D341Med (cell line): ENCODE results near the gene EXTL1.

Experiments used
- DNase-seq: peaks from one replicate; pipeline ENCODE4 v3.0.0; 2012; ENCODE audit warnings: low spot score

Gene EXTL1

DNA sequence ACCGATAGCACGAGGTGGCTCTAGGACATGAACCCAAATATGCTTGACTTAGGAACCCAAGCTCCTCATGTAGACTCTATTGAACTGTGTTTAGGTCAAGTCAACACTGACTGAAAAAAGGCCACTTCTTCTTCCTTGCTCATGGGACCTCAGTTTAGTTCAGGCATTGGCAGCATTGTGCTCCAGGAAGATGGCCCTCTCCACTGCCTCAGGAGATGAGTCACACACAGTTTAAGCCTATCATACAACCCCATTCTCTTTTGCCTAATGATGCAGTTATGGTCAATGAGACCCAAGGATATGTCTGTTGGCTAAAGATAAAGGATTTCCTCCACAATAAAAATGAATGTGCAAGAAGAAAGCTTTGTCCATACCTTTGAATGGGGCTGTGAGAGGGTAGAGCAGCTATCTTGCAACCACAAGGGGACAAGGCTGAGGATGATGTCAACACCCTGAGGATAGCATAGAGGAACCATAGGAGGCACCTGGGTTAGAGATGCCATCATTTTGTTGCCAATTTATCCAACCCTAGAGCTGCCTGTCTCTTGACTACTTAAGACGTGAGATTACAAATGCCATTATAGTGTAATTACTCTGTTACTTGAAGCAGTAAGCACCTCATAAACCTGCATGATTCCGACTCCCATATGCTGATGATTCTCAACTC lies 48.9 kb downstream of the EXTL1 start:
- DNase-seq: no peak

GRCh38 chr1:26070963-26071342 lies 49.4 kb downstream of the EXTL1 start:
- DNase-seq: no peak

DNA sequence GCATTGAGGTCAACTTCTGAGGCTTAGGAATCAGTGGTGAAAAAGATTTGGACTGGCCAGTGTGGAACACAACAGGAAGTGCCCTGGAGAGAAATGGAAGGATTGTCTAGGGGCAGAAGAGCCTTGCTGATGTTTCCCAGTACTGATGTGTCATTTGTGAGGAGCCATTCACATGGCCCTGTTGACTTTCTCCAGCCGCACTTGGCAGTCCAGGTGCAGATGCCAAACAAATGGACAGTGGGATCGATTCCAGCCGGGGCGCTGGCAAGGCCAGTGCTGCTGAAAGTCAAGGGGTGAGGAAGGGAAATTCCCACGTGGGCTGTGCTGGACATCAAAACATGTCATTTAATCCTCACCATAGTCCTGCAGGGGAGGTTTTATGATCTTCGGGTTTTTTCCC lies 50.7 kb downstream of the EXTL1 start:
- no peak for DNase-seq

DNA sequence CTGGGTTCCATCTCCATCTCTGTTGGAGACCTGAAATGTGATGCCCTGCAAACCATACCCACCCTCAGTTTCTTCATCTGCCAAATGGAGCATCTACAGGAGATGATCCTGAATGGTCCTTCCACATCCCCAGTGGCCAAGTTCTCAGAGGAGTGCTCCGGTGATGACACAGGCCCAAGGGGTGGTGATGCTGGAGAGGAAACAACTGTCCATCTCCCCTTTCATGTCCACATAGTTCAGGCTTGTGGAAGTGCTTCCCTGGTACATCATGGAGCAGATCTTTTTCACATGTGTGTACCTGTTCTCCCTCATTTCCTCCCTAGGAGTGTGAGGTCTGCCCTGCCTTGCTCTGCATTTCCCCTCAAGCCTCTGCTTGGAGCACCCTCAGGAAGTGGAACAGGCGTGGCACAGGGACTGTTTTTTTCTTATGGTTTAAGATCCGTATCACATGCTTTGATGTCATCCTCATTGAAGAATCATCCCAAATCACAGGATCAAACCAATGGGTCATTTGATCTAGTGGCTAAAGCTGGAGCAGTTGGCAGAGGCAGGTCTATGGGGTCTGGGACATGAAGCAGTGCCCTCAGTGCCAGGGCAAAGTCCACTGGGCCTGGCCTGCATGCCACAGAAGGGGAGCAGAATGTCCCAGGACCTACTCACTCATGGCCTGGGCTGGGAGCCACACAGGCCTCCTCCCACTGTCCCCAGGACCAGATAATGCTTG lies 54.0 kb downstream of the EXTL1 start:
- no peak for DNase-seq

DNA sequence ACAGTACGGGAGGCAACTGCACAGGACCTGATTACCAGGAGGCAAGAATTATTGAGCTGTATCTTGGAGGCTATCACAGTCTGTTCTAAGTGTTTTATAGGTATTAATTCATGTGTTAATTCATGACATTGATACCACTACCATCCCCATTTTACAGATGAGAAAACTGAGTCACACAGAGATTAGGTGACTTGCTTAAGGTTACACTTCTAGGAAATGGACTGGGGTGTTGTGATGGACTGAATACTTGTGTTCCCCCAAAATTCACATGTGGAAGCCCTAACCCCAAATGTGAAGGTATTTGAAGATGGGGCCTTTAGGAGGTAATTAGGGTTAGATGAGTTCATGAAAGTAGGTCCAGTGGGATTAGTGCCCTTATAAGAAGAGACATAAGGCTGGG lies 55.9 kb downstream of the EXTL1 start:
- DNase-seq: no peak

DNA sequence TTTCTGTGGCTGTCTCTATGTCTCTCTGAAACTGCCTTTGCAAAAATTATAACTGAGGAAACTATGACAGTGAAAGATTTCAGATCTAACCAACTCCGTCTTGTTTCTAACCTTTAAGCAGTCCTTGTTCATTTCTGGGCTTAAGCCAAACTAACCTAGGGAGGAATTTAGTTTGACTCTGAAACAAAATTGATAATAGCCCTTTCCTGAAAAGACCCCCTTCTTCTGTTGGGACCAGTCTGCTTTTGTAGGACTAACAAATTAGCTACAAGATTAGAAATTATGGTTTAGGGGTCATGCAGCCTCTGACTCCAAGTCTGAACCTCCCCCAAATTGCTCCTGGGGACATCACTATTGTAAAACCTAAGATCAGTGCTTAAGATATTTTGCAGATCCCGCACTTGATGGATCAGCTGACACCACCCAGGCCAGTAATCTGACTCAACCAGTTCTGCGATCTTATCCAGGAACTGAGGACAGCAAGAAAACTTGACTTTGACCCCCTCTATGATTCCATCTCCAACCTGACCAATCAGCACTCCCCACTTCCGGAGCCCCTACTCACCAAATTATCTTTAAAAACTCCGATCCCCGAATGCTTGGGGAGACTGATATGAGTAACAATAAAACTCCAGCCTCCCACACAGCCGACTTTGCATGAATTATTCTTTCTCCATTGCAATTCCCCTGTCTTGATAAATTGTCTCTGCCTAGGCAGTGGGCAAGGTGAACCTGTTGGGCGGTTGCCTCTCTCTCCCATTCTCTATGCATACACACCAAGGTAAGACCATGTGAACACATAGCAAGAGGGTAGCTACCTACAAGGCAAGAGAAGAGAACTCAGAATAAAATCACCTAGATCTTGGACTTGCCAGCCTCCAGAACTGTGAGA lies 57.0 kb downstream of the EXTL1 start:
- no peak for DNase-seq

DNA sequence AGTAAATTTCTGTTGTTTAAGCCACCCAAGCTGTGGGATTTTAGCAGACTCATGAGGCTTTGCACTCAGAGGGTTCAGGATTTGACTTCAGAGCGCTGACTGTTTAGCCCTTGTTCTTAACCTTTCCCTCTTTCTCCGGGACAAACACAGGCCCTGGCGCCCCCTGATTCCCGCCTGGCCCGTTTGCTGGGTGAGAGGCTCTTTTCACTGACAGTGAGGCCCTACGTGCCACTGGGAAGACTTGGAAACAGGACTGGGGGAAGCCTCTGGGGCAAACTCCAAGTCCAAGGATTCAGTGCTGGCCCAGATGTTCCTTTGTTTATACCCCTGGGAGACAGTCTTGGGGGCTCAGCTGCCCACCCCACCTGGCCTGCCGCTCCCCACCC lies 57.6 kb downstream of the EXTL1 start:
- DNase-seq: no peak

DNA sequence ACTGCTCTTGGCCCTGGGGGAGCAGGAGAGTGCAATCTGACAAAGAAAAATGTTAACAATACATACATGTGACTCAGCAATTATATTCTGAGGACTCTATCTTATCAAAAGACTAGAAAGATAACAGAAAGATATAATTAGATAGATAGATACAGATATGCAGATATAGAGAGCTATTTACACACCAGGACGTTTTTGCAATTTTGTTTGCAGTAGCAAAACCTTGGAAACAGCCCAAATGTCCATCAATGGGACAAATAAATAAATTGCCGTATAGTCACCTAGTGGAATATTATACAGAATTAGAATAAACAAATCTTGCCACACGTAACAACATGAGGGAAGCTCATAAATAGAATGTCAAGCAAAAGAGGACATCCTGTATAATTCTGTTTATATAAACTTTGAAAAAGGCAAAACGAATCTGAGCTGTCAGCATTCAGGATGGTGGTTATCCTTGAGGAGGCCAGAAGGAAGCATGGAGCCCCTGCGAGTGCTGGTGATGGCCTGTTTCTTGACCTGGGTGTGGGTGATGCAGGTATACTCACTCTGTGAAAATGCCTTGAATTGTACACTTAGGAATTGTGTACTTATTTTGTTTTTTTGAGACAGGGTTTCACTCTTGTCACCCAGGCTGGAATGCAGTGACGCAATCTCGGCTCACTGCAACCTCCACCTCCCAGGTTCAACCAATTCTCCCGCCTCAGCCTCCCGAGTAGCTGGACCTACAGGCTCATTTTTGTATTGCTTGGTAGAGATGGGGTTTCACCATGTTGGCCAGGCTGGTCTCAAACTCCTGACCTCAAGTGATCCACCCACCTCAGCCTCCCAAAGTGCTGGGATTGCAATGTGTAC lies 58.6 kb downstream of the EXTL1 start:
- DNase-seq: no peak

GRCh38 chr1:26081267-26082019 lies 59.9 kb downstream of the EXTL1 start:
- no peak for DNase-seq

DNA sequence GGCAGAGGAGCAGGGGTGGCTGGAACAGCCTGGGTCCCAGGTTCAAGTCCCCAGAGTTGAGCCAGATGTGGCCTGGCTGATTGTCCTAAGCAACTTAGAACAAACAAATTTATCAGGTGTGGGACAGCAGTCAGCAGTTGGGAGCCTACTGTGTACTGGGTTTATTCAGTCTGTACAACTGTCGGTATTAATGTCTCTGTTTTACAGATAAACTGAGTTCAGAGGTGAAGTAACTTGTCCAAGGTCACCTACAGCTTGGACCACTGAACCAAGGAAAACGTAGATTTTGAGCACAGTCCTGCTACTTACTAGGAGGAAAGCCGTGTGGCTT lies 60.4 kb downstream of the EXTL1 start:
- DNase-seq: no peak

DNA sequence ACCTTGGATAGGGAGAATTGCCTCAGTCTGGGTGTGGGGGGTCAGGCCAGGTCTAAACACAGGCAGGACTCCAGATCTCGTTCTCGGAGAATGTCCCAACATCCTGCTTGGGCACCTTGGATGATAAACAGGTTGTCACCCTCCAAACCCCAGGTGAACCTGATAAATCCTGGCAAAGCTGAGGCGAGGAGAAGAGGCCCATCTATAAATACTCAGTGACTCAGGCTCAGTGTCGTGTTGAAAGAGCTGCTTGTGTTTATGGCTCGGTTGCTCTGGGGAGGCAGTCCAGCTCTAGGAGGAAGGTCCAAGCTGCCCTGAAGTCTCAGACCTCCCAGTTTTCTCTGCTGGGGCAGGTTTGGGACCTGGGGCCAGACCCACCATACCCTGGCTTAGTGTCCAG lies 61.6 kb downstream of the EXTL1 start:
- DNase-seq: no peak

DNA sequence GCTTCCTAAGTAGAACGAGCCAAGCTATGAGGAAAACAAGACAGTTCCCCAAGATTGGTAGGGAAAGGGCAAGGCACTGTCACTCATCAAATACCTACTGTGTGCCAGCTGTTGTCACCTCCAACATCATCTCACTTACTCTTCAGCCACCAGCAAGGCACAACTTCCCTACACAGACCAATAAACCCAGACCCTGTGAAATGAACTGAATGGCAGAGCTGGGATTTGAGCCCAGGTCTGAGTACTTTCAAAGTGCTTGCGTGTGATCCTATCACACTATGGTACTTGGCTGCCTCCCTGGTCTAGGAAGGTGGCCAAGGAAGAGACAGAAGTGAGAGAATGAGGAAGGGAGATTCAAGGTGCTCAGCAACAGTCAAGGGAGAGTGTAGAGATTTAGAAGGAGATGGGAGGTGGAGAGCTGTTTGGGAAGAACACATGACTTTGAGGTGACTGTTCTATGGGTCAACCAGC lies 62.6 kb downstream of the EXTL1 start:
- no peak for DNase-seq

- no peak for DNase-seq
Observed at GRCh38 chr1:26084844-26085243, 63.3 kb downstream of the EXTL1 start.
